D721Med (cell line): Measurements from ENCODE around the gene AOAH.

Experiments used
- DNase-seq: peaks from one replicate; pipeline ENCODE4 v3.0.0; 2011; ENCODE audit warnings: low spot score; ENCODE audit not compliant: insufficient read length
- FAIRE-seq: peaks from 2 replicates; lab custom pipeline; 2011; peaks lifted over from hg19 to GRCh38; lab: Jason Lieb, UNC
- CTCF ChIP-seq: IDR thresholded peaks from 2 replicates; pipeline ENCODE4 v1.5.1; 2012; ENCODE audit warnings: mild to moderate bottlenecking, control low read depth; ENCODE audit not compliant: insufficient read depth; ENCODE audit errors: missing control alignments

AOAH gene

GRCh38 chr7:36478745-36479144 lies 245.5 kb downstream of the AOAH start:
- DNase-seq = no peak
- FAIRE-seq = no peak
- no peak for TF ChIP-seq CTCF

GRCh38 chr7:36475381-36475780 lies 248.9 kb downstream of the AOAH start:
- FAIRE-seq = no peak
- no peak for TF ChIP-seq CTCF
- no peak for DNase-seq

- no peak for TF ChIP-seq CTCF
- DNase-seq (no peak), FAIRE-seq (no peak)
These were observed 249.3 kb downstream of the AOAH start for GRCh38 chr7:36475011-36475342.

GRCh38 chr7:36474283-36475010 lies 249.8 kb downstream of the AOAH start:
- TF ChIP-seq CTCF = no peak
- DNase-seq (no peak), FAIRE-seq (no peak)

GRCh38 chr7:36473454-36474282 lies 250.6 kb downstream of the AOAH start:
- DNase-seq = no peak
- no peak for FAIRE-seq
- TF ChIP-seq CTCF = peak; percentile 56

- FAIRE-seq (no peak), DNase-seq (no peak)
- TF ChIP-seq CTCF = no peak
These were observed 252.1 kb downstream of the AOAH start for GRCh38 chr7:36472141-36472729.

- FAIRE-seq (no peak), DNase-seq (no peak)
- TF ChIP-seq CTCF = no peak
These were observed 255.1 kb downstream of the AOAH start for GRCh38 chr7:36469236-36469635.
